COLO668 (cell line): ENCODE measurements around the gene EHMT1.

ENCODE experiments used
- DNase-seq: peaks from one replicate; lab custom pipeline; 2025; ENCODE audit not compliant: unreplicated experiment; lab: John Stamatoyannopoulos, UW

The EHMT1 gene

DNA sequence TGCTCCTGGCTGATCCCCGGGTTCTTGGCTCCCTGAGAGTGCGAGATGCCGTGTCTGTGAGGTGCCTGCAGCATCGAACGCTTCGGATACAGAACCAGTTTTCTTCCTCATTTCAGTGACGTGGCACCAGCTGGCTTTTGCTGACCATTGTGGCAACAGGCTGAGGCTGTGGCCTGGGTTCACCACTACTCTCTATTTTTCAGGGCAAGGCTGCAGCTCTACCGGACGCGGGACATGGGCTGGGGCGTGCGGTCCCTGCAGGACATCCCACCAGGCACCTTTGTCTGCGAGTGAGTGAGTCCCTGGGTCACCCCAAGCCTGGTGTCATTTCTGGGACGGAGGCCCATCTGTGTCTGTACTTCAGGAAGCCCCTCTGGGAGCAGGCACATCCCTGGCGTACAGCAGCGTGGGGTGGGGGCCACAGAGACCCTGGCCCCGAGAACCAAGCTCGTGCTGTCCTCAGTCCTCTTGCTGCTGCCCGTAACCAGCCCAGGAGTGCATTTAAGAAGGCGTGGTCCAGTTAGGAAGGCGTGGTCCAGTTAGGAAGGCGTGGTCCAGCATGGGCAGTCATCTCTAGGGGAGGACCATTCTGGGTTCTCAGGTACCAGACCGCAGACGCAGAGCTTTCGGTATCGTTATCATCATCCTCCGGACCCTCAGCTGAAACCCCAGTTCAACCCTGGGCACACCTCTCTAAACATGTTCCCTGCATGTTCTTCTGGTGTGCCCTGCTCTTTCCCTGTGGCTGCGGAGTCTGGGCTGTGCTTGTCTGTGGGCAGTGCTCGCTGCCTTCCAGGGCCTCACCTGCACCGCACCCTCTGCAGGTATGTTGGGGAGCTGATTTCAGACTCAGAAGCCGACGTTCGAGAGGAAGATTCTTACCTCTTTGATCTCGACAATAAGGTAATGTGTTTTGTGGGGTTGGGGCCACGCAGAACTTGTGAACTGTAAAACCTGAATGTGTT lies 198.7 kb downstream of the EHMT1 start:
- DNase-seq: no peak

DNA sequence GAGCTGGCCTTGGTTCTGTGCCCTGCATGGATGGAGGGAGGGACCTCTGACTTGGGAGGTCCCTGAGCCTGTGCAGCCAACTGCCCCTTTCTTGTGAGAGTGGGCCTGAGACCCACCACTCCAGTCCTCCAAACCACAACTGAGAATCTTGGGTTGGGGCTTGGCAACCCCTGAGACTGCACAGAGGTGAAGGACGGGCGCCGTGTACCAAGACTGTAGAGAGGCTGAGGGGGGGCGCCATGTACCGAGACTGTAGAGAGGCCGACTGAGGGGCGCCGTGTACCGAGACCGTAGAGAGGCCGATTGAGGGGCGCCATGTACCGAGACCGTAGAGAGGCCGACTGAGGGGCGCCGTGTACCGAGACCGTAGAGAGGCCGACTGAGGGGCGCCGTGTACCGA lies 199.5 kb downstream of the EHMT1 start:
- DNase-seq: no peak

DNA sequence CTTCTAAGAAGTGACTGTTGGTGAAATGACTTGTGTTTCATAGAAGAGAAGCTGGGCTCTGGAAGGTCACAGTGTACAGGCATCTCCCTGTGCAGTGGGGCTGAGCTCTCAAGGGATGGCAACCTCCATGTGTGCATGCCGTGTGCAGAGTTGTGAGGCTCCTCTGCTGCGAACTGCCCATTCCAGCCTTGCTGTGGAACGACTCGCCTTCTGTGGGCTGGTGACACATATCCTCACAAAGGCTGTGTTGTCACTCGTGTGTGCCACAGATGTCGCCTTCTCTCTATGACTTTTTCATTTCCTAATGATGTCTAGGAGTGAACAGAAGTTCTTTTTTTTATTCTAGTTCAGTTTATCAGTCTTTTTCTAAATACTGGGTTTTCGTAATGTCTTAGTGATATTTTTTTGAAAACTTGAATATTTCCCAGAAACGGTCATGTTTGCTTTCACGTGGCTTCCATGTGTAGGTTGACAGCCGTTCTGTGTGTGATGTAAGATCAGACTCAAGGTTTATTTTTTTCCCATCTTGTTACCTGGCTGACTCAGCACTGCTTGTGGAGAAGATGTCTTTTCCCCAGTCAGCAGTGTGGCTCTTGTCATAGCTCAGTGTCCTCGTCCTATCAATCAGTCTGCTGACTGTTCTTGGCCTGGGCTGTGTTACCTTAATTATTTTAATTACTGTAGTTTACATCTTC lies 201.5 kb downstream of the EHMT1 start:
- DNase-seq: no peak

GRCh38 chr9:137823986-137824771 lies 205.4 kb downstream of the EHMT1 start:
- DNase-seq: no peak

GRCh38 chr9:137825324-137825989 lies 206.7 kb downstream of the EHMT1 start:
- DNase-seq: no peak

DNA sequence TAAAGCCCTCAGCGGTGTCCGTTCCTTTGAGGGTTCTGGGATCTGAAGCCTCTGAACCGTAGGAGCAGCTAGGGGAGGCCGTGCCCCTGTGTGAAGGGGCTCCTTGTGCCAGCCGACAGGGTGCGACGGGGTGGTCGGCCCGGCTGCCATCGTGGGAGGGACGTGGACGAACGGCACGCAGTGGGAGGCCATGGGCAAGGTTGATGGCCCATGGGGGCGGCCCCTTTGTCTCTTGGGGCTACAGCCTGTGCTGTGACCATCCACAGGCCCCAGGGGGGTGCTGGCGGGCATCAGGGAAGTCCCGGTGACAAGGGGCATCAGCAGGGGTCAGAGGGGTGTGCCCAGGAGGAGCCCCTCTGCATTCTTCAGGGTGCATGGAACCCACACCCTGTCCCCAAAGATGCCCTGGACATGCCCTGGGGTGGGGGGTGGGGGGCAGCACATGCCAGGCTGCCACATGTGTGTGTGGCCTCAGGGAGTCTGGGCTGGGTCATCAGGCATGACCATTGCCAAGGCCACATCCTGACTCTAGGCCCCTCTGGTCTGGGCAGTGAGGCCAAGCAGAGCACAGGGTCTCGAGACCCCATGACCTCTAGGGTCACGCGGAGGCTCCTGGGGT lies 209.2 kb downstream of the EHMT1 start:
- DNase-seq: no peak

- DNase-seq: no peak
These were observed 209.9 kb downstream of the EHMT1 start for GRCh38 chr9:137828527-137829259.

- no peak for DNase-seq
These were observed 210.6 kb downstream of the EHMT1 start for GRCh38 chr9:137829260-137829996.

GRCh38 chr9:137832191-137832700 lies 213.4 kb downstream of the EHMT1 start:
- DNase-seq: no peak

GRCh38 chr9:137832830-137833590 lies 214.2 kb downstream of the EHMT1 start:
- DNase-seq: no peak

GRCh38 chr9:137833721-137834613 lies 215.2 kb downstream of the EHMT1 start:
- no peak for DNase-seq

DNA sequence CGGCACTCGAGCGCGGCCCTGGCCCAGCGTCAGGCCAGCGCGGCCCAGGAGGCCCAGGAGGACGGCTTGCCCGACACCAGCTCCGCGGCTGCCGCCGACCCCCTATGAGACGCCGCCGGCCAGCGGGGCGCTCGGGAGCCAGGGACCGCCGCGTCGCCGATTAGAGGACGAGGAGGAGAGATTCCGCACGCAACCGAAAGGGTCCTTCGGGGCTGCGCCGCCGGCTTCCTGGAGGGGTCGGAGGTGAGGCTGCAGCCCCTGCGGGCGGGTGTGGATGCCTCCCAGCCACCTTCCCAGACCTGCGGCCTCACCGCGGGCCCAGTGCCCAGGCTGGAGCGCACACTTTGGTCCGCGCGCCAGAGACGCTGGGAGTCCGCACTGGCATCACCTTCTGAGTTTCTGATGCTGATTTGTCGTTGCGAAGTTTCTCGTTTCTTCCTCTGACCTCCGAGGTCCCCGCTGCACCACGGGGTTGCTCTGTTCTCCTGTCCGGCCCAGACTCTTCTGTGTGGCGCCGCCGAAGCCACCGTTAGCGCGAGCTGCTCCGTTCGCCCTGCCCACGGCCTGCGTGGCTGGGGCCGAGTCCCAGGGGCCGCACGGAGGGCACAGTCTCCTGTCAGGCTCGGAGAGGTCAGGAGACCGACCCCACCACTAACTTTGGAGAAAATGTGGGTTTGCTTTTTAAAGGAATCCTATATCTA lies 216.2 kb downstream of the EHMT1 start:
- no peak for DNase-seq

GRCh38 chr9:137836151-137836830 lies 217.5 kb downstream of the EHMT1 start:
- no peak for DNase-seq

- no peak for DNase-seq
These were observed 218.0 kb downstream of the EHMT1 start for GRCh38 chr9:137836831-137837241.

GRCh38 chr9:137837345-137838278 lies 218.8 kb downstream of the EHMT1 start:
- no peak for DNase-seq
